Large intestine (tissue), 3 donors: ENCODE results near the gene PHLDB3. TPM values are rescaled to one million over a fixed set of nuclear protein-coding genes. Genes with fewer than 3 reads are reported as not detected.

Experiments used
- DNase-seq, 2 donors: peaks; one replicate each; pipeline versions ENCODE4 v3.0.0 to v3.0.0-alpha.2; 2013
- H3K27ac ChIP-seq: one replicate; pipeline ENCODE4 v1.5.1; 2013; ENCODE audit warnings: low read length
- H3K27me3 ChIP-seq: 2 replicates; pipeline ENCODE4 v1.6.1; 2013; ENCODE audit warnings: low read length; ENCODE audit not compliant: control insufficient read depth, insufficient read depth
- H3K36me3 ChIP-seq: 2 replicates; pipeline ENCODE4 v1.6.1; 2013; ENCODE audit warnings: low read length; ENCODE audit not compliant: control insufficient read depth, insufficient read depth
- H3K4me1 ChIP-seq: one replicate; pipeline ENCODE4 v1.6.1; 2013; ENCODE audit warnings: low read length; ENCODE audit not compliant: control insufficient read depth, insufficient read depth
- H3K4me3 ChIP-seq: one replicate; pipeline ENCODE4 v1.5.1; 2013; ENCODE audit warnings: low read length
- H3K9me3 ChIP-seq: one replicate; pipeline ENCODE4 v1.6.1; 2013; ENCODE audit warnings: mild to moderate bottlenecking, low read depth, low read length, moderate library complexity; ENCODE audit not compliant: control insufficient read depth
- WGBS: methylation state at CpG from one replicate; pipeline ENCODE4 v1.1.5; 2013; ENCODE audit warnings: low lambda C conversion rate; ENCODE audit not compliant: insufficient coverage; 5-methylcytosine and 5-hydroxymethylcytosine counted together
- polyA plus RNA-seq: library from polyadenylated mRNA; unstranded; fragments of 120-200 nt; gene quantifications from one replicate; pipeline ENCODE4 v1.2.1, GENCODE V29; 2013

Gene PHLDB3
- polyA plus RNA-seq, 1 donor = 33.8 TPM

DNA sequence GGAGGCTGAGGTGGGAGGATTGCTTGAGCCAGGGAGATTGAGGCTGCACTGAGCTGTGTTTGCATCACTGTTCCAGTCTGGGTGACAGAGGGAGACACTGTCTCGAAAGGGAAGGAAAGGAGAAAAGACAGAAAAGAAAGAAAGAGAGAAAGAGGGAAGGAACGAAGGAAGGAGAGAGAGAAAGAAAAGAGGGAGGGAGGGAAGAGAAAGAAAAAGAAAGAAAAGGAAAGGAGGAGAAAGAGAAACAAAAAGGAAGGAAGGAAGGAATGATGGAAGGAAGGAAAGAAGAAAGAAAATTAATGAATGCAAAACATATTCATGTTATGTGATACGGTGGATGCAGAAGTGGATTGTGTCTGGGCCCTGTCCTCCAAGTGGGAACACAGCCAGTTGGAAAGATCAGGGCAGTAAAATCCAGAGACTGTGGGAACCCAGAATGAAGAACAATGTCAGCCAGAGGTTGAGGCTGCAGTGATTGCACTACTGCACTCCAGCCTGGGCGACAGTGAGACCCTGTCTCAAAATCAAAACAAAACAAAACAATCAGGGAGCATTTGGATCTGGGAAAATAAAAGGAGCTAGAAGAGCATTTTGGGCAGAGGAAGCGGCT, 6.2 kb downstream of the PHLDB3 start:
- no peak overlapping the region for H3K4me3 ChIP-seq
- no peaks in the 10 kb centered on the region for H3K9me3 ChIP-seq
- H3K27ac ChIP-seq = peak overlapping the region; percentile 17
- no peaks in the 10 kb centered on the region for H3K27me3 ChIP-seq
- no peak for DNase-seq
- 89% methylated on average over 4 of the region's 5 CpGs for WGBS
- H3K4me1 ChIP-seq = peaks cover 18% of the 10 kb centered on the region
- H3K36me3 ChIP-seq = peaks cover 44% of the 10 kb centered on the region

DNA sequence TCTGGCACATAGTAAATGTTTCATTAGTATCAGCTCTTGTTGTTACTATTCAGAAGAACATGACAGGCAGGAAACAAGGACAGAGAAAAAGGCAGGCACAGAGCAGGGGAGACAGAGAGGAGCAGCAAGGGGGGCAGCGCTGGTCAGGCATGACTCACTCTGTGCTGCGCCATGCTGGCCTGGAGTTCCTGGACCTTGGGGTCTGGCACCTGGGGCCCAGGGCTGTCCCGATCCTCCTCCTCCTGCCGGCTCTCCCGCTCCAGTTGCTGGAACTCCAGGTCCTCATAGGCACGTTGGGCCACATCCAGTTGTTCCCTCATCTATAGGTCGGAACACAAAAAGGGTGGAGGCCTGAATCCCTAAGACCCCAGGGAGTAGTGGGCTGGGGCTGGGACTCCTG, 7.6 kb downstream of the PHLDB3 start:
- Histone ChIP-seq H3K9me3 (no peaks in the 10 kb centered on the region), H3K27me3 (no peaks in the 10 kb centered on the region), H3K27ac (no peak overlapping the region), H3K4me3 (no peak overlapping the region), H3K36me3 (peaks cover 48% of the 10 kb centered on the region), H3K4me1 (peaks cover 13% of the 10 kb centered on the region)
- DNase-seq = no peak
- no CpG with 5 or more reads among the region's 7 CpGs for WGBS

DNA sequence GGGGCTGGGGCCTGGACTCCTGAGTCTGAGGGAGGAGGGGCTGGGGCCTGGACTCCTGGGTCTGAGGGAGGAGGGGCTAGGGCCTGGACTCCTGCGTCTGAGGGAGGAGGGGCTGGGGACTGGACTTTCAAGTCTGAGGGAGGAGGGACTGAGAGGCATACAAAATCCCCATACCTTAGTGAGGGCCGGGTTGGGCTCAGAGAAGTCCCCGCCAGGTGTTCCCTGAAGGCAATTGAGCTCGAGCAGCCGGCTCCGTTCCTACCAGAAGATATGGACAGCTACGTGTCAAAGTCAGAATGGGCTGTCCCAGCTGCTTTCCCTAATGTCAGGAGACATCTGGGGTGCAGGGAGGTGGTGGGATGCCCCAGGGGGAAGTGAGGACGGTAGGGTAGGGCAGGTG, 9.5 kb downstream of the PHLDB3 start:
- Histone ChIP-seq H3K4me3 (no peak overlapping the region), H3K36me3 (peaks cover 47% of the 10 kb centered on the region), H3K27ac (no peak overlapping the region), H3K27me3 (no peaks in the 10 kb centered on the region), H3K4me1 (peaks cover 13% of the 10 kb centered on the region), H3K9me3 (no peaks in the 10 kb centered on the region)
- WGBS = no CpG with 5 or more reads among the region's 8 CpGs
- no peak for DNase-seq

DNA sequence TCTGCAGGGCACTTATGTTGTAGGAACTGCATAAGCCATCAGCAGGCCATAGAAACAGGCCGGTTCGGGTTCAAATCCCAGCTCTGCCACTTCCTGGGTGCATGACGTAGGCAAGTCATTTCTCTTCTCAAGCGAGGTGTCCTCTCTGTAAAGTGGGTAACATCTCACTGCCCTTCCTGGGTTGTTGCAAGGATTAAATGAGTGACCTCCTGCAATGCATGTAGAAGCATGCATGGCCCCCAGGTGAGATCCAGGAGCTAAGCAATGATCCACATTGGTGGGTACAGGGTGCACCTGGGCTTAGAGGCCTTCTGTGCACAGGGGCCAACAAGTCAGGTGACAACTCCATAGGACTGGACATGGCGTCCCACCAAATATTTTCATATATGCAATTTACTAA, 13.8 kb downstream of the PHLDB3 start:
- 100% methylated on average over 3 of the region's 5 CpGs for WGBS
- no peak overlapping the region for H3K27ac ChIP-seq
- no peak overlapping the region for H3K4me3 ChIP-seq
- no peaks in the 10 kb centered on the region for H3K27me3 ChIP-seq
- H3K36me3 ChIP-seq = peaks cover 28% of the 10 kb centered on the region
- no peak for DNase-seq
- H3K9me3 ChIP-seq = no peaks in the 10 kb centered on the region
- no peaks in the 10 kb centered on the region for H3K4me1 ChIP-seq

DNA sequence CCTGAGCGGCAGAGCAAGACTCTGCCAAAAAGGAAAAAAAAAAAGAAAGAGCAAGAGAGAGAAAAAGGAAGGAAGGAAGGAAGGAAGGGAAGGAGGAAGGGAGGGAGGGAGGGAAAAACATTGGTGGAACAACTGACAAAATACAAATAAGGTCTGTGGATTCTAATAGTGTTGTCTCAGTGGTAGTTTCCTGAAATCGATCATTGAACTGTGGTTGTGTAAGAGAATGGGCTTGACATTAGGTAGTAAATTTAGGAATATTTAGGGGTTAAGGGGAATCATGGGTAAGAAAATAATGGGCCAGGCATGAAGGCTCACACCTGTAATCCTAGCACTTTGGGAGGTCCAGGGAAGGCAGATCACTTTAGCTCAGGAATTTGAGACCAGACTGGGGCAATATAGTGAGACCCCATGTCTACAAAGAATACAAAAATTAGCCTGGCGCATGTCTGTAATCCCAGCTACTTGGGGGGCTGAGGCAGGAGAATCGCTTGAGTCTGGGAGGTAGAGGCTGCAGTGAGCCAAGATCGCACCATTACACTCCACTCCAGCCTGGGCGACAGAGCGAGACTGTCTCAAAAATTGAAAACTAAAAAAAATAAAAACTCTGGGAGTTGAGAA, 14.5 kb downstream of the PHLDB3 start:
- H3K9me3 ChIP-seq = no peaks in the 10 kb centered on the region
- H3K36me3 ChIP-seq = peaks cover 21% of the 10 kb centered on the region
- H3K27ac ChIP-seq = no peak overlapping the region
- no peak for DNase-seq
- no peak overlapping the region for H3K4me3 ChIP-seq
- no peaks in the 10 kb centered on the region for H3K4me1 ChIP-seq
- H3K27me3 ChIP-seq = no peaks in the 10 kb centered on the region
- WGBS = 100% methylated on average over 2 of the region's 7 CpGs

DNA sequence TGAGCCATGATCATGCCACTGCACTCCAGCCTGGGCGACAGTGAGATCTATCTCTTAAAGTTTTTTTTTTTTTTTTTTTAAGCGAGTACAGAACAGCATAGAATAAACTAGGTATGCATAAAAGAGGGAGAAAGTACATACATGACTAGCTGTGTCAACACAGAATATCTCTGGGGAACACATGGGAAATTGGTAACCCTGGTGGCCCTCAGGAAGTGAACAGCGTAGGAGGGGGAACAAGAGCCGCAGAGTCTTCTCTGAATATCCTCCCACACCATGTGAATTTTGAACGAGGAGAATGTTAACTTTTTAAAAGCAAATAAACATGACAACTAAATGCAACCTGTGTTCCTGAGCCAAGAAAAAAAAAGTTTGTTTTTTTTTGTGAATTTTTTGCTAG, 15.2 kb downstream of the PHLDB3 start:
- Histone ChIP-seq H3K27ac (no peak overlapping the region), H3K9me3 (no peaks in the 10 kb centered on the region), H3K27me3 (no peaks in the 10 kb centered on the region), H3K4me1 (no peaks in the 10 kb centered on the region), H3K36me3 (peaks cover 17% of the 10 kb centered on the region), H3K4me3 (no peak overlapping the region)
- DNase-seq = no peak
- WGBS = no CpG with 5 or more reads among the region's 5 CpGs

DNA sequence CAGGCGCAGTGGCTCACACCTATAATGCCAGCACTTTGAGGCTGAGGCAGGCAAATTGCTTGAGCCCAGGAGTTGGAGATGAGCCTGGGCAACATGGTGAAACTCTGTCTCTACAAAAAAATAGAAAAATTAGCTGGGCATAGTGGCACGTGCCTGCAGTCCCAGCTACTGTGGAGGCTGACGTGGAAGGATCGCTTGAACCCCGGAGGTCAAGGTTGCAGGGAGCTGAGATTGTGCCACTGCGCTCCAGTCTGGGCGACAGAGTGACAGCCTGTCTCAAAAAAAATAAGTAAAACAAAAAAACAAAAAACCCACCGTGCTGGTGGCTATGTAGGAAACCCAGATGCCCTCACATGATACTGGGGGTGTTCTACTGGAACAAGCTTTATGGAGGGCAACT, 16.4 kb downstream of the PHLDB3 start:
- 100% methylated on average over 1 of the region's 8 CpGs for WGBS
- Histone ChIP-seq H3K27me3 (no peaks in the 10 kb centered on the region), H3K4me1 (no peaks in the 10 kb centered on the region), H3K36me3 (peaks cover 10% of the 10 kb centered on the region), H3K4me3 (no peak overlapping the region), H3K9me3 (no peaks in the 10 kb centered on the region), H3K27ac (no peak overlapping the region)
- no peak for DNase-seq

DNA sequence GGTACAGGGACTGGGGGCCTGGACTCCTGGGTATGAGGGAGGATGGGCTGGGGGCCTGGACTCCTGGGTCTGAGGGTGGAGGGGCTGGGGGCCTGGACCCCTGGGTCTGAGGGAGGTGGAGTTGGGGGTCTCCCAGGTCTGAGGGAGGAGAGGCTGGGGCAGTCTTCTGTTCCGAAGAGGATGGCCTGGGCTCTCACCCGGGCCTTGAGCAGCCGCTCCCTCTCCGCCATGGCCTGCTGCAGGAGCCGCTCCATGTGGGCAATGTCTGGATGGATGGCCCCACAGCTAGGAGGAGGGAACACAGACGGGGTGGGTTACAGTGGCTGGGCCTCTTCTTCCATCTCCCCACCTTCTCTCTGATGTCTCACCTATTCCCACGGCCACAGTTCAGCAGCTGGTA, 18.1 kb downstream of the PHLDB3 start:
- no CpG with 5 or more reads among the region's 7 CpGs for WGBS
- no peak overlapping the region for H3K27ac ChIP-seq
- H3K4me1 ChIP-seq = no peaks in the 10 kb centered on the region
- DNase-seq = no peak
- peaks cover 13% of the 10 kb centered on the region for H3K36me3 ChIP-seq
- no peaks in the 10 kb centered on the region for H3K9me3 ChIP-seq
- no peaks in the 10 kb centered on the region for H3K27me3 ChIP-seq
- no peak overlapping the region for H3K4me3 ChIP-seq

DNA sequence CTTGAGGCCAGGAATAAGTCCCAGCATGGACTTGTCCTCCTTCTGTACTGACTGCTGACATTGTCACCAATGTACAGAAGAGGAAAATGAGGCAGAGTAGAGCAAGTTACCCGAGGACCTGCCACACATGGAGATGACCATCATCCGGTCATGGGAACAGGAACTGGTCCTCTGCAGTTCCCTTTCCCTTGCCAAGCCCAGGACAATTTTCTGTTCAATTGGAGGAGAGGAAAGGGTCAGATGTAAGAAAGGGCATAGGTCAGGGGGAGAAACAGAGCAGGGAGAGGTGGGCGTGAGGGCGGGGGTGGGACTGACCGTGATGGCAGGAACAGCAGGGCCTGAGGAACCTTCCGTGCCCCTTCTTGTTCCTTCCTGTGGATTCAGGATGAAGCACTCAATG, 18.6 kb downstream of the PHLDB3 start:
- no peak overlapping the region for H3K4me3 ChIP-seq
- DNase-seq = no peak
- H3K27me3 ChIP-seq = no peaks in the 10 kb centered on the region
- no peaks in the 10 kb centered on the region for H3K4me1 ChIP-seq
- H3K9me3 ChIP-seq = no peaks in the 10 kb centered on the region
- peaks cover 14% of the 10 kb centered on the region for H3K36me3 ChIP-seq
- no peak overlapping the region for H3K27ac ChIP-seq
- no CpG with 5 or more reads among the region's 6 CpGs for WGBS

DNA sequence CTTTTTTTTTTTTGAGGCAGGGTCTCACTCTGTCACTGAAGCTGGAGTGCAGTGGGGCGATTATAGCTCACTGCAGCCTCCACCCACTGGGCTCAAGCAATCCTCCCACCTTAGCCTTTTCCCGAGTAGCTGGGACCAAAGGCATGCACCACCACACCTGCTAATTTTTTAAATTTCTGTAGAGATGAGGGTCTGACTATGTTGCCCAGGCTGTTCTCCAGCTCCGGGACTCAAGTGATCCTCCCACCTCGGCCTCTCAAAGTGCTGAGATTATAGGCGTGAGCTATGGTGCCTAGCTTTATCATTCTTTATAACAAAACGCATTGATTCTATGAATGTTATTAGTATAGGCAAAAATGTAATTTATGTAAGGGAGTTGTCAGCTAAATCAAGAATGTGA, 21.3 kb downstream of the PHLDB3 start:
- 100% methylated on average over 2 of the region's 6 CpGs for WGBS
- peaks cover 21% of the 10 kb centered on the region for H3K36me3 ChIP-seq
- H3K4me1 ChIP-seq = no peaks in the 10 kb centered on the region
- no peak for DNase-seq
- no peaks in the 10 kb centered on the region for H3K9me3 ChIP-seq
- no peaks in the 10 kb centered on the region for H3K27me3 ChIP-seq
- H3K27ac ChIP-seq = no peak overlapping the region
- no peak overlapping the region for H3K4me3 ChIP-seq

DNA sequence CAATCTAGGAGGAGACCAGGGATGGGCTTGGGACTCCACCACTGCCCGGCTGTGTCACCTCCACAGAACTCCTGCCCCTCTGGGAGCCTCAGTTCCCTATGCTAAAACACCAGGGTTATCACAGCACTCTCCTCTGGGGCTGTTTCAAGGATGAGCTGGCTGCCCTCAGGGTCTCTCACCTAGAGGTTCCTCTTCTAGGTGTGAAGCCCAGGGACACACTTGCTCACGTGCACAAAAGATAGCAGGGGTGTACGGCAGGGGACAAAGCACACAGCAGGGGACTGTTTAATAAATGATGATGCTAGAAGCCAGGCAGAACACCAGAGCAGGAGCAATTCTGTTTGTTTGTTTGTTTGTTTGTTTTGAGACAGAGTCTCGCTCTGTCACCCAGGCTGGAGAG, 22.4 kb downstream of the PHLDB3 start:
- DNase-seq = no peak

More for the DNA sequence above, 22.4 kb downstream of the PHLDB3 start:
- Histone ChIP-seq H3K36me3 (peaks cover 28% of the 10 kb centered on the region), H3K9me3 (no peaks in the 10 kb centered on the region), H3K4me1 (no peaks in the 10 kb centered on the region), H3K4me3 (no peak overlapping the region), H3K27me3 (no peaks in the 10 kb centered on the region), H3K27ac (no peak overlapping the region)
- 100% methylated on average over 1 of the region's 4 CpGs for WGBS
